ENCODE results near the gene KCTD17.

DNA sequence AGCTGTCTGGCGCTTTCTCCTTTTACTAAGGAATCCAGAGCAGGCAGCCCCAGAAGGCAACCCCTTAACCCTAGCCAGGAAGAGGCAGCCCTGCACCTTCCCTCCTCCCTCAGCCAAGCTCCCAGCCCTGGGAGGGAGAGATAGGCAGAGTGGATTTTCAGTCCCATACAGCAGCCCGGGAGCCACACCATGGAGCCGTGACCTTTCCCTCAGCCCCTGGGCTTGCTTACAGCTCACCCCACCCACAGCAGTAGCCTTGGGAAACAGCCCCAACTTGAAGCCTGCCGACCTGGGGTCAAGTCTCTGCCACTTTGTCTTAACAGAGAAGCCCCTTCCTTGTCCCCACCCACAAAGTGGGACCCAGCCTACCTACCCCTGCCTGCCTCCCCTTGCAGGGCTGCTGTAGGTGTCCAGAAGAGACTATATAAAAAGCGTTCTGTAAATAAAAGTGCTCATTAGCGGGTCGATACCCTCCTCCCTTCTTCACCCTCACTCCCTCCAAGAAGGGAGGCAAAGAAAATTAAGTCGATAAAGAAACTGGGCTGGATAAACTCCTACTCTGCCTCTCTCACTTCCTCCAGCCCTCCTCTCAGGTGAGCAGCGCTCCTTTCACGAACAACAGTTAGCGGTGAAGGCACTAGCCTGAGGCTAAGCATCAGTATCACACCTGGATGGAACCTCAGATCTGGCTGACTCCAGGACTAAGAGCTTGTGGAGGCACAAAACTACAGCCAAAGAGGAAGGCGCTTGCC, 36.5 kb upstream of the KCTD17 start:
- no peak for TF ChIP-seq ELF4 (IDR thresholded peaks at IDR 0.05)
- TF ChIP-seq FOXA1 (IDR thresholded peaks at IDR 0.05) = no peak
- TF ChIP-seq FOXK2 (IDR thresholded peaks at IDR 0.05) = no peak

Measured in HEK293T (cell line).